Upper lobe of right lung (tissue), 1 donor: ENCODE measurements around the gene CFAP126. TPM values are rescaled to one million over a fixed set of nuclear protein-coding genes. Genes with fewer than 3 reads are reported as not detected.

Source experiments
- ATAC-seq: fragments of 200-7000 bp; cut with Tn5 transposase; one replicate; pipeline ENCODE4 v1.9.1; 2020; ENCODE audit warnings: mild to moderate bottlenecking, moderate library complexity
- DNase-seq: peaks from one replicate; pipeline ENCODE4 v3.0.0-alpha.2; 2020
- H3K27ac ChIP-seq: fragments of 200-600 bp; one replicate; pipeline ENCODE4 v1.8.0; 2022
- H3K27me3 ChIP-seq: fragments of 200-600 bp; one replicate; pipeline ENCODE4 v1.8.0; 2022; ENCODE audit warnings: mild to moderate bottlenecking
- H3K36me3 ChIP-seq: fragments of 200-600 bp; one replicate; pipeline ENCODE4 v1.8.0; 2022
- H3K4me1 ChIP-seq: fragments of 200-600 bp; one replicate; pipeline ENCODE4 v1.8.0; 2022
- H3K4me3 ChIP-seq: fragments of 200-600 bp; one replicate; pipeline ENCODE4 v1.8.0; 2022; ENCODE audit warnings: mild to moderate bottlenecking
- H3K9me3 ChIP-seq: fragments of 200-600 bp; one replicate; pipeline ENCODE4 v1.8.0; 2022
- CTCF ChIP-seq: fragments of 200-600 bp; IDR thresholded peaks from one replicate; pipeline ENCODE4 v1.8.0; 2022; ENCODE audit warnings: antibody characterized with exemption
- intact Hi-C: fragments of 100-400 bp; cut with DNase I; formaldehyde crosslinking; loops from one replicate; pipeline ENCODE4 v1.11.0; 2022
- total RNA-seq: library from RNA; stranded (reverse); fragmentation: NEBNext Ultra II Directional; extraction: Animal tissue kit (Norgen Biotek cat#: 25700); gene quantifications from one replicate; pipeline ENCODE4 v1.2.1, GENCODE V29; 2021
- donor health status: DM: no; HTN: yes; CAD: no; lungs with severe emphysema.

CFAP126 gene
- total RNA-seq, 1 donor from 2014 or later: not detected

GRCh38 chr1:161373442-161373841 is 5.8 kb upstream of the CFAP126 start:
- Histone ChIP-seq H3K4me1 (no peaks in the 10 kb centered on the region), H3K36me3 (no peaks in the 10 kb centered on the region), H3K9me3 (no peaks in the 10 kb centered on the region), H3K27ac (no peak overlapping the region), H3K4me3 (no peak overlapping the region), H3K27me3 (no peaks in the 10 kb centered on the region)
- no peak for ATAC-seq
- no peak for DNase-seq
- TF ChIP-seq CTCF: no peak
- intact Hi-C loops: no loop called here

GRCh38 chr1:161365207-161365606 is 2.5 kb downstream of the CFAP126 start:
- no peaks in the 10 kb centered on the region for H3K27me3 ChIP-seq
- no peak overlapping the region for H3K27ac ChIP-seq
- TF ChIP-seq CTCF: no peak
- H3K9me3 ChIP-seq: no peaks in the 10 kb centered on the region
- peaks cover 22% of the 10 kb centered on the region for H3K36me3 ChIP-seq
- no peak overlapping the region for H3K4me3 ChIP-seq
- DNase-seq: no peak
- H3K4me1 ChIP-seq: no peaks in the 10 kb centered on the region
- intact Hi-C loops: no loop called here
- no peak for ATAC-seq

GRCh38 chr1:161364332-161364731 is 3.3 kb downstream of the CFAP126 start:
- TF ChIP-seq CTCF: no peak
- no peak overlapping the region for H3K27ac ChIP-seq
- intact Hi-C loops: no loop called here

GRCh38 chr1:161359291-161359690 is 8.4 kb downstream of the CFAP126 start:
- Histone ChIP-seq H3K4me3 (no peak overlapping the region), H3K4me1 (no peaks in the 10 kb centered on the region), H3K9me3 (no peaks in the 10 kb centered on the region), H3K27me3 (no peaks in the 10 kb centered on the region), H3K27ac (no peak overlapping the region), H3K36me3 (peaks cover 29% of the 10 kb centered on the region)
- intact Hi-C loops: no loop called here
- ATAC-seq: peak; percentile 83
- no peak for TF ChIP-seq CTCF
- DNase-seq: no peak

More at GRCh38 chr1:161364332-161364731, 3.3 kb downstream of the CFAP126 start:
- Histone ChIP-seq H3K4me1 (no peaks in the 10 kb centered on the region), H3K36me3 (peaks cover 22% of the 10 kb centered on the region), H3K9me3 (no peaks in the 10 kb centered on the region), H3K4me3 (no peak overlapping the region), H3K27me3 (no peaks in the 10 kb centered on the region)
- DNase-seq (no peak), ATAC-seq (no peak)

- H3K4me3 ChIP-seq: no peak overlapping the region
- no peaks in the 10 kb centered on the region for H3K9me3 ChIP-seq
- no peak for TF ChIP-seq CTCF
- peaks cover 28% of the 10 kb centered on the region for H3K36me3 ChIP-seq
- no peaks in the 10 kb centered on the region for H3K27me3 ChIP-seq
- H3K4me1 ChIP-seq: no peaks in the 10 kb centered on the region
- intact Hi-C loops: no loop called here
- no peak overlapping the region for H3K27ac ChIP-seq
- no peak for DNase-seq
- ATAC-seq: no peak
Observed at GRCh38 chr1:161357073-161357472, 10.6 kb downstream of the CFAP126 start.

GRCh38 chr1:161351482-161351881 is 16.2 kb downstream of the CFAP126 start:
- H3K27me3 ChIP-seq: no peaks in the 10 kb centered on the region
- peaks cover 28% of the 10 kb centered on the region for H3K36me3 ChIP-seq
- no peak for TF ChIP-seq CTCF
- no peaks in the 10 kb centered on the region for H3K4me1 ChIP-seq
- intact Hi-C loops: no loop called here
- H3K9me3 ChIP-seq: no peaks in the 10 kb centered on the region
- DNase-seq: no peak
- peak; percentile 36 for ATAC-seq
- no peak overlapping the region for H3K27ac ChIP-seq
- no peak overlapping the region for H3K4me3 ChIP-seq
